IMR-90 (cell line): ENCODE measurements around the gene PFDN1. TPM values are rescaled to one million over a fixed set of nuclear protein-coding genes. Genes with fewer than 3 reads are reported as not detected.

ENCODE experiments used
- ATAC-seq: fragments of 200-7000 bp; cut with Tn5 transposase; 2 replicates; pipeline ENCODE4 v1.9.1; 2020; ENCODE audit warnings: low read depth, mild to moderate bottlenecking, moderate library complexity
- BruUV-seq: library from RNA; stranded (reverse); fragments of 400-500 nt; replicated peaks from 2 replicates; lab custom pipeline; 2021; lab: Mats Ljungman, UMichigan
- CTCF ChIA-PET: fragments of 300-600 bp; formaldehyde crosslinking; extraction: SDS; loops from one replicate; lab custom pipeline; 2021; ENCODE audit warnings: antibody characterized with exemption; lab: Yijun Ruan, JAX
- POLR2A ChIA-PET: fragments of 300-600 bp; sonication (Branson Sonifier 250); formaldehyde crosslinking; loops from one replicate; lab custom pipeline; 2022; ENCODE audit warnings: antibody characterized with exemption; ENCODE audit not compliant: unreplicated experiment; lab: Charles Lee
- DNase-seq: peaks from one replicate; pipeline ENCODE4 v3.0.0; 2013
- H2AFZ ChIP-seq: replicated peaks from 2 replicates; pipeline ENCODE3; 2013; ENCODE audit warnings: low read length, mild to moderate bottlenecking; ENCODE audit not compliant: poor library complexity
- H2AK5ac ChIP-seq: 2 replicates; pipeline ENCODE4 v1.6.1; 2013; ENCODE audit warnings: low read depth, low read length, inconsistent platforms
- H2AK9ac ChIP-seq: replicated peaks from 2 replicates; pipeline ENCODE3; 2013; ENCODE audit warnings: mild to moderate bottlenecking, low read depth, low read length, moderate library complexity; ENCODE audit not compliant: poor library complexity
- H2BK120ac ChIP-seq: 2 replicates; pipeline ENCODE4 v1.6.1; 2013; ENCODE audit warnings: low read depth, low read length, inconsistent platforms
- H2BK15ac ChIP-seq: 3 replicates; pipeline ENCODE4 v1.6.1; 2013; ENCODE audit warnings: low read depth, low read length, inconsistent platforms
- H2BK20ac ChIP-seq: 2 replicates; pipeline ENCODE4 v1.6.1; 2013; ENCODE audit warnings: low read depth, mild to moderate bottlenecking, inconsistent platforms, low read length, moderate library complexity
- H2BK5ac ChIP-seq: 2 replicates; pipeline ENCODE4 v1.6.1; 2013; ENCODE audit warnings: mild to moderate bottlenecking, low read depth, low read length, inconsistent platforms; ENCODE audit not compliant: poor library complexity, severe bottlenecking
- H3K14ac ChIP-seq: replicated peaks from 2 replicates; pipeline ENCODE4 v1.6.1; 2013; ENCODE audit warnings: low read depth, low read length, inconsistent platforms
- H3K18ac ChIP-seq: 2 replicates; pipeline ENCODE4 v1.6.1; 2013; ENCODE audit warnings: low read depth, low read length, control low read depth
- H3K23ac ChIP-seq: 2 replicates; pipeline ENCODE4 v1.6.1; 2013; ENCODE audit warnings: low read depth, low read length, inconsistent platforms
- H3K27ac ChIP-seq: 2 replicates; pipeline ENCODE4 v1.5.1; 2013; ENCODE audit warnings: mild to moderate bottlenecking, control low read depth, low read length; ENCODE audit not compliant: insufficient read depth
- H3K27me3 ChIP-seq: 2 replicates; pipeline ENCODE4 v1.6.1; 2013; ENCODE audit warnings: low read length; ENCODE audit not compliant: control insufficient read depth, insufficient read depth
- H3K36me3 ChIP-seq: 2 replicates; pipeline ENCODE4 v1.6.1; 2013; ENCODE audit warnings: low read length, mixed read lengths; ENCODE audit not compliant: control insufficient read depth, insufficient read depth
- H3K4ac ChIP-seq: 2 replicates; pipeline ENCODE4 v1.6.1; 2013; ENCODE audit warnings: low read depth, low read length, inconsistent platforms
- H3K4me1 ChIP-seq: 2 replicates; pipeline ENCODE4 v1.6.1; 2013; ENCODE audit warnings: low read length, mixed read lengths; ENCODE audit not compliant: control insufficient read depth, insufficient read depth
- H3K4me2 ChIP-seq: 2 replicates; pipeline ENCODE4 v1.6.1; 2013; ENCODE audit warnings: low read depth, mild to moderate bottlenecking, control low read depth, low read length, moderate library complexity
- H3K4me3 ChIP-seq: 2 replicates; pipeline ENCODE4 v1.5.1; 2013; ENCODE audit warnings: low read depth, mild to moderate bottlenecking, control low read depth, low read length, moderate library complexity; ENCODE audit not compliant: insufficient read depth
- H3K56ac ChIP-seq: 2 replicates; pipeline ENCODE4 v1.6.1; 2013; ENCODE audit warnings: low read length, inconsistent platforms; ENCODE audit not compliant: insufficient read depth; ENCODE audit errors: extremely low read depth
- H3K79me1 ChIP-seq, 2 experiments: 2 replicates each; pipeline ENCODE4 v1.6.1; 2013; ENCODE audit warnings: low read length in 2 of 2, inconsistent platforms in 1 of 2, low read depth in 1 of 2
- H3K9ac ChIP-seq: 2 replicates; pipeline ENCODE4 v1.6.1; 2013; ENCODE audit warnings: low read depth, low read length, control low read depth
- H3K9me1 ChIP-seq: 2 replicates; pipeline ENCODE4 v1.6.1; 2013; ENCODE audit warnings: low read length, inconsistent platforms; ENCODE audit not compliant: insufficient read depth
- H3K9me3 ChIP-seq: 2 replicates; pipeline ENCODE4 v1.6.1; 2013; ENCODE audit warnings: low read length; ENCODE audit not compliant: control insufficient read depth, insufficient read depth
- H4K20me1 ChIP-seq: 2 replicates; pipeline ENCODE4 v1.6.1; 2013; ENCODE audit warnings: low read length, inconsistent platforms; ENCODE audit not compliant: insufficient read depth
- H4K5ac ChIP-seq: 2 replicates; pipeline ENCODE4 v1.6.1; 2013; ENCODE audit warnings: mild to moderate bottlenecking, low read depth, low read length, control low read depth
- H4K8ac ChIP-seq, 2 experiments: 2 replicates each; pipeline ENCODE4 v1.6.1; 2013; ENCODE audit warnings: low read depth in 2 of 2, low read length in 2 of 2, control low read depth in 1 of 2, inconsistent platforms in 1 of 2
- H4K91ac ChIP-seq: 2 replicates; pipeline ENCODE4 v1.6.1; 2013; ENCODE audit warnings: low read depth, low read length, inconsistent platforms; ENCODE audit not compliant: insufficient read depth
- CEBPB ChIP-seq: IDR thresholded peaks from 2 replicates; pipeline ENCODE4 v1.6.1; 2012; ENCODE audit warnings: low read depth, low read length, improper control_type of control experiment
- CTCF ChIP-seq: conservative IDR thresholded peaks from 2 replicates; pipeline ENCODE4 v1.5.1; 2012; ENCODE audit warnings: mild to moderate bottlenecking, low read depth, low read length, improper control_type of control experiment
- WGBS, 2 experiments: methylation state at CpG; one replicate each; pipeline versions ENCODE4 v1.1.5 to v1.1.7; 2013; ENCODE audit warnings: missing lambda C conversion rate in 2 of 2; ENCODE audit not compliant: insufficient read length in 1 of 2; ENCODE audit errors: extremely low coverage in 2 of 2; 5-methylcytosine and 5-hydroxymethylcytosine counted together
- dilution Hi-C: fragments of 300-500 bp; cut with HindIII; formaldehyde crosslinking; loops from one replicate; pipeline ENCODE4 v1.14.3; 2018; ENCODE audit warnings: low sequenced_read_pairs; ENCODE audit not compliant: unreplicated experiment
- in situ Hi-C: fragments of 300-500 bp; cut with MboI; formaldehyde crosslinking; loops from 3 replicates; pipeline ENCODE4 v1.14.3; 2019; ENCODE audit warnings: low sequenced_read_pairs, inconsistent platforms, mixed read lengths
- intact Hi-C: fragments of 100-400 bp; cut with micrococcal nuclease; formaldehyde crosslinking; loops from 2 replicates; pipeline ENCODE4 v1.10.0; 2022
- polyA plus RNA-seq, 3 experiments: library from polyadenylated mRNA; depleted of rRNA; stranded (reverse); fragments of >200 nt; gene quantifications; 2 replicates each; pipeline ENCODE4 v1.2.3, GENCODE V29; 2012; ENCODE audit warnings: low replicate concordance in 1 of 3
- total RNA-seq: library from RNA; depleted of rRNA; stranded (reverse); fragments of >200 nt; gene quantifications from 2 replicates; pipeline ENCODE4 v1.2.3, GENCODE V29; 2012

Gene PFDN1
- total and polyA plus RNA-seq, 2 of the 4 experiments (the other 2 are of a cell fraction), result 98.8 to 134 TPM

GRCh38 chr5:140214831-140215230 is 88.1 kb downstream of the PFDN1 start:
- no peak overlapping the region for H2BK120ac ChIP-seq
- H2AK5ac ChIP-seq, result no peak overlapping the region
- dilution Hi-C loops, result no loop called here
- WGBS, 2 experiments, result no CpG with 5 or more reads among the region's 4 CpGs
- H3K9me1 ChIP-seq, result peaks cover 4% of the 10 kb centered on the region; the same call in 1 of the 2 replicates
- peaks cover 4% of the 10 kb centered on the region; the same call in 1 of the 2 replicates for H4K20me1 ChIP-seq
- no peak overlapping the region for H3K4me2 ChIP-seq
- no peak overlapping the region for H2BK5ac ChIP-seq
- no peaks in the 10 kb centered on the region for H3K4me1 ChIP-seq
- H3K9ac ChIP-seq, result no peak overlapping the region
- peak; percentile 83 for DNase-seq
- no peak overlapping the region for H3K18ac ChIP-seq
- no peaks in the 10 kb centered on the region for H3K36me3 ChIP-seq
- H2BK15ac ChIP-seq, result no peak overlapping the region
- no peak overlapping the region for H4K91ac ChIP-seq
- no peaks in the 10 kb centered on the region for H3K79me1 ChIP-seq
- TF ChIP-seq CTCF (no peak), CEBPB (0 out of 2 replicates have a peak, but pooled peaks have one; percentile 32)
- H3K23ac ChIP-seq, result no peak overlapping the region
- BruUV-seq, result no TSS peak
- ChIA-PET POLR2A (interaction anchor here (0.5 kb wide), 1 partner anchor 477 kb away, joined by 3 read pairs; no protein-coding TSS in a partner anchor), CTCF (interaction anchor here (0.9 to 1.3 kb wide), 3 partner anchors 29 to 144 kb away, joined by 3 to 4 read pairs (median 4); partner anchors contain the start of gene HBEGF)
- intact Hi-C loops, result loop anchor here (2.0 kb wide), 1 partner anchor 14 kb away; no protein-coding TSS in a partner anchor
- no peak overlapping the region for H3K27ac ChIP-seq
- H2AFZ ChIP-seq, result no peak overlapping the region
- no peaks in the 10 kb centered on the region for H3K9me3 ChIP-seq
- H3K14ac ChIP-seq, result no peak overlapping the region
- ATAC-seq, result peak; percentile 87
- no peak overlapping the region for H4K8ac ChIP-seq
- no peak overlapping the region for H4K5ac ChIP-seq
- H3K56ac ChIP-seq, result no peak overlapping the region
- in situ Hi-C loops, result no loop called here
- peaks cover 3% of the 10 kb centered on the region; the same call in 1 of the 2 replicates for H3K27me3 ChIP-seq
- no peak overlapping the region for H2BK20ac ChIP-seq
- H3K4ac ChIP-seq, result no peak overlapping the region
- no peak overlapping the region for H3K4me3 ChIP-seq
- H2AK9ac ChIP-seq, result no peak overlapping the region
